H1 (cell line): ENCODE measurements around the gene KCNH6.

Source experiments
- BCL11A ChIP-seq, 2 experiments: IDR thresholded peaks; one replicate each; pipeline ENCODE4 v1.6.1; 2011; ENCODE audit warnings: low read depth in 2 of 2, low read length in 2 of 2, mild to moderate bottlenecking in 2 of 2
- BRCA1 ChIP-seq: IDR thresholded peaks from 2 replicates; pipeline ENCODE4 v1.6.1; 2012; ENCODE audit warnings: low read depth, low read length, improper control_type of control experiment
- CREB1 ChIP-seq: IDR thresholded peaks from 2 replicates; pipeline ENCODE4 v1.6.1; 2012; ENCODE audit warnings: inconsistent platforms
- EGR1 ChIP-seq: IDR thresholded peaks from 2 replicates; pipeline ENCODE4 v1.6.1; 2011; ENCODE audit warnings: low read depth, low read length, borderline replicate concordance
- EP300 ChIP-seq, 2 experiments: IDR thresholded peaks; 1 replicate in 1 of 2; 2 replicates in 1 of 2; pipeline ENCODE4 v1.6.1; 2011 to 2012; ENCODE audit warnings: low read depth in 2 of 2, low read length in 2 of 2, mild to moderate bottlenecking in 2 of 2, borderline replicate concordance in 1 of 2, inconsistent platforms in 1 of 2, moderate library complexity in 1 of 2
- HDAC2 ChIP-seq, 2 experiments: fragments of 300-600 bp in 1 of 2; sonication (generic) in 1 of 2; IDR thresholded peaks; 2 replicates each; pipeline ENCODE4 v1.6.1; 2011 to 2012; ENCODE audit warnings: low read depth in 2 of 2, low read length in 2 of 2, mild to moderate bottlenecking in 2 of 2, moderate library complexity in 2 of 2, borderline replicate concordance in 1 of 2, inconsistent platforms in 1 of 2
- NRF1 ChIP-seq: IDR thresholded peaks from 2 replicates; pipeline ENCODE4 v1.6.1; 2011; ENCODE audit warnings: mild to moderate bottlenecking, low read depth, low read length, improper control_type of control experiment
- POLR2A ChIP-seq, 2 experiments: IDR thresholded peaks; 1 replicate in 1 of 2; 2 replicates in 1 of 2; pipeline ENCODE4 v1.6.1; 2011; ENCODE audit warnings: low read depth in 2 of 2, low read length in 2 of 2, mild to moderate bottlenecking in 2 of 2; ENCODE audit errors: control extremely low read depth in 1 of 2
- POLR2AphosphoS5 ChIP-seq: IDR thresholded peaks from 2 replicates; pipeline ENCODE4 v1.6.1; 2011; ENCODE audit warnings: low read depth, low read length
- SP2 ChIP-seq: IDR thresholded peaks from 2 replicates; pipeline ENCODE4 v1.6.1; 2012; ENCODE audit warnings: mild to moderate bottlenecking, low read length, inconsistent platforms
- TCF12 ChIP-seq: IDR thresholded peaks from 2 replicates; pipeline ENCODE4 v1.6.1; 2011; ENCODE audit warnings: low read depth, mild to moderate bottlenecking, low read length
- TEAD4 ChIP-seq: IDR thresholded peaks from 2 replicates; pipeline ENCODE4 v1.6.1; 2012; ENCODE audit warnings: low read depth, low read length, inconsistent platforms, mixed read lengths
- YY1 ChIP-seq: IDR thresholded peaks from 2 replicates; pipeline ENCODE4 v1.6.1; 2011; ENCODE audit warnings: low read depth, mild to moderate bottlenecking, low read length
- TF ChIP-seq, protein P1 (sequence below), 3 experiments: IDR thresholded peaks; 1 replicate in 2 of 3; 2 replicates in 1 of 3; pipeline versions ENCODE4 v1.5.1 to v1.6.1; 2011; ENCODE audit warnings: low read length in 3 of 3, mild to moderate bottlenecking in 3 of 3, inconsistent platforms in 2 of 3, low read depth in 1 of 3, moderate library complexity in 1 of 3; ENCODE audit not compliant: insufficient read depth in 1 of 3; ENCODE audit errors: control extremely low read depth in 1 of 3

DNA sequence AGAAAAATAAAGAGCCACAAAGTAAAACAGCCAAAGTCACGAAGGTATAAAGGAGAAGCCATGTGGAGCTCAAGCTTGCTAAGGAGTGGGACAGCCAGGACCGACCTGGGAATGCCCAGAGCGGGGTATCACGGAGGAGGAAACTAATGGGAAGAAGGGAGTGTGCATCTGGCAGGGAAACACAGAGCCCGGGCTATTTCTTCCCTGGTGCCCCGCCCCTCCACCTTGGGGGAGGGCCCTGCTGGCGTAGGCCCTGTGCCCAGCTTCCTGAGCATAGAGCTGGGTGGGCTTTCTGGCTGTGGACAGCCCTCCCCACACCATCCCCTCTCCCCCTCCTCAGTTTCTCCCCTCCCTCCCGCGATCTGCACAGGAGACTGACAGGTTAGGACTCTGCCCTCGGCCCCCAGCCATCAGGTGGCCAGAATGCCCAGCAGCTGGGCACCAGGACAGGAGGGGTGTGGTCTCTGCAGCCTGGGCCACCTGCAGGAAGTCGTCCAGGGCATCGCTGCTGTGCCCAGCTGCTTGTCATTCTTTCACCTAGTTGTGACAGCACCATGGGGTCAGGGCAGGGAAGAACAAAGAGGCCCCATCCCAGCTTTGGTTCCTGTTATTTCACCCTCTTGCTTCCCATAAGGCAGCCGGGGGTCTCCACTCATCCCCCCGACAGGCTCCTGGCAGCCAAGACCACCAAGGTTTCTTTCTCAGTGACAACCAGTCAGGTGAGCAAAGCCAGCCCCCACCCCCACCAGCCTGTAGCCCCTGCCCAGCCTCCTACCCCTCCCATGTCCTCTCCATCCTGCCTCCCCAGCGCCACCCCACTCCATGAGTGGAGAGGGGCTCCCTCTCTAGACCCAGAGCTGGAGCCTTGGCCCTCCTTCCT is 20.0 kb downstream of the KCNH6 start:
- TF ChIP-seq TCF12 (no peak), POLR2A (IDR thresholded peaks at IDR 0.05; ENCODE audit: control extremely low read depth in 1 of 2, low read depth in 2 of 2, low read length in 2 of 2) (no peak), BCL11A (IDR thresholded peaks at IDR 0.05; ENCODE audit: low read depth in 2 of 2, low read length in 2 of 2) (no peak), EP300 (IDR thresholded peaks at IDR 0.05; ENCODE audit: borderline replicate concordance in 1 of 2, low read depth in 2 of 2, low read length in 2 of 2) (no peak), CREB1 (no peak), POLR2AphosphoS5 (no peak), SP2 (no peak), BRCA1 (no peak), TEAD4 (no peak), YY1 (no peak), EGR1 (no peak), NRF1 (no peak), HDAC2 (IDR thresholded peaks at IDR 0.05; ENCODE audit: borderline replicate concordance in 1 of 2, low read depth in 2 of 2, low read length in 2 of 2) (no peak)
- TF ChIP-seq, protein P1, sequence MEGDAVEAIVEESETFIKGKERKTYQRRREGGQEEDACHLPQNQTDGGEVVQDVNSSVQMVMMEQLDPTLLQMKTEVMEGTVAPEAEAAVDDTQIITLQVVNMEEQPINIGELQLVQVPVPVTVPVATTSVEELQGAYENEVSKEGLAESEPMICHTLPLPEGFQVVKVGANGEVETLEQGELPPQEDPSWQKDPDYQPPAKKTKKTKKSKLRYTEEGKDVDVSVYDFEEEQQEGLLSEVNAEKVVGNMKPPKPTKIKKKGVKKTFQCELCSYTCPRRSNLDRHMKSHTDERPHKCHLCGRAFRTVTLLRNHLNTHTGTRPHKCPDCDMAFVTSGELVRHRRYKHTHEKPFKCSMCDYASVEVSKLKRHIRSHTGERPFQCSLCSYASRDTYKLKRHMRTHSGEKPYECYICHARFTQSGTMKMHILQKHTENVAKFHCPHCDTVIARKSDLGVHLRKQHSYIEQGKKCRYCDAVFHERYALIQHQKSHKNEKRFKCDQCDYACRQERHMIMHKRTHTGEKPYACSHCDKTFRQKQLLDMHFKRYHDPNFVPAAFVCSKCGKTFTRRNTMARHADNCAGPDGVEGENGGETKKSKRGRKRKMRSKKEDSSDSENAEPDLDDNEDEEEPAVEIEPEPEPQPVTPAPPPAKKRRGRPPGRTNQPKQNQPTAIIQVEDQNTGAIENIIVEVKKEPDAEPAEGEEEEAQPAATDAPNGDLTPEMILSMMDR (IDR thresholded peaks at IDR 0.05; ENCODE audit: control extremely low read depth in 1 of 3, insufficient read depth in 1 of 3, low read depth in 1 of 3, low read length in 3 of 3), result no peak
